ENCODE data around the gene ARHGAP26. TPM values are rescaled to one million over a fixed set of nuclear protein-coding genes. Genes with fewer than 3 reads are reported as not detected.

ARHGAP26 gene
- total RNA-seq, 1 experiment from 2014 or later: 54.3 TPM

- BruUV-seq (replicated peaks): no TSS peak
- no peaks in the 10 kb centered on the region for H3K36me3 Mint-ChIP-seq (ENCODE audit: insufficient read depth, unreplicated experiment)
- DNase-seq (ENCODE audit: unreplicated experiment): peak; percentile 80
- H3K4me3 Mint-ChIP-seq (ENCODE audit: unreplicated experiment): no peak overlapping the region
- CTCF ChIA-PET: interaction anchor here (0.6 to 1.3 kb wide), 5 partner anchors 17 to 1494 kb away, joined by 3 to 5 read pairs (median 4); no protein-coding TSS in a partner anchor
- POLR2A ChIA-PET: interaction anchor here (0.7 to 3.8 kb wide), 23 partner anchors 9 to 416 kb away, joined by 3 to 38 read pairs (median 3); no protein-coding TSS in a partner anchor
- peaks cover 35% of the 10 kb centered on the region for H3K4me1 Mint-ChIP-seq (ENCODE audit: insufficient read depth, unreplicated experiment)
- TF ChIP-seq CTCF (IDR thresholded peaks at IDR 0.05; ENCODE audit: unreplicated experiment): no peak
- no peaks in the 10 kb centered on the region for H3K27me3 Mint-ChIP-seq (ENCODE audit: insufficient read depth, unreplicated experiment)
- peak overlapping the region; percentile 60 for H3K27ac Mint-ChIP-seq (ENCODE audit: low read depth, unreplicated experiment)
- peaks cover 9% of the 10 kb centered on the region for H3K9me3 Mint-ChIP-seq (ENCODE audit: unreplicated experiment)
- intact Hi-C loops (cut with micrococcal nuclease): no loop called here
Observed at GRCh38 chr5:143195491-143195890, 425.3 kb downstream of the ARHGAP26 start.

DNA sequence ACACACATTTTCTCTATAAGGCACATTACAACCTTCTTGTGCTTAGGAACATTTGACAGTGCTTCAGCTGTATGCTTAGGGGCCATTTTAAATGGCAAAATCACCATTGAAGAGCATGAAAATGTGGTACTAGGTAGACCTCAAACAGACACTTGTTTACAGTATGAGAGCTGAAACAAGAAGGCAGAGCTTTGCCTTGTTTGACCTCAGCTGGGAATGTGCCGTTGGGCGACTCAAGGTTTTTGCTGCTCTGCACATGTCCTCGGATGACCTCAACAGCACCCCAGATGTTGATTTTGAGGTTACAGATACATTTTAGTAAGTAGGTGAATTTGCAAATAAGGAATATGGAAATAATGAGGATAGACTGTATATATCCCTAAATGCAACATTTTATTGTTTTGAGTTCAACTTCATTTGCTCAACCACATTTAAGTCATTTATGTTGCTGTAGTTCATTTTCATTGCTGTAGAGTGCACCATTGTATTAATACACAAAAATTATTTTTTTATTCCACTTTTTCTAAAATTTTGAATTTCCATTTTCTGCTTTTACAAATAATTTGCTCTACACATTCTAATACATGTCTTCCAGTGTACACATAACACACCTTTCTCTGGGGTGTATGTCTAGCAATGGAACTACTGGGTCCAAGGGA lies 426.6 kb downstream of the ARHGAP26 start:
- no peak for DNase-seq (ENCODE audit: unreplicated experiment)
- TF ChIP-seq CTCF (IDR thresholded peaks at IDR 0.05; ENCODE audit: unreplicated experiment): no peak
- Mint-ChIP-seq H3K27ac (ENCODE audit: low read depth, unreplicated experiment) (no peak overlapping the region), H3K27me3 (ENCODE audit: insufficient read depth, unreplicated experiment) (no peaks in the 10 kb centered on the region), H3K4me3 (ENCODE audit: unreplicated experiment) (no peak overlapping the region), H3K4me1 (ENCODE audit: insufficient read depth, unreplicated experiment) (peaks cover 47% of the 10 kb centered on the region), H3K36me3 (ENCODE audit: insufficient read depth, unreplicated experiment) (no peaks in the 10 kb centered on the region), H3K9me3 (ENCODE audit: unreplicated experiment) (no peaks in the 10 kb centered on the region)
- ChIA-PET POLR2A (interaction anchor here (0.6 to 3.8 kb wide), 10 partner anchors 9 to 204 kb away, joined by 3 to 38 read pairs (median 9); no protein-coding TSS in a partner anchor), CTCF (interaction anchor here (0.6 to 1.4 kb wide), 5 partner anchors 30 to 1291 kb away, joined by 3 to 5 read pairs (median 3); no protein-coding TSS in a partner anchor)
- intact Hi-C loops (cut with micrococcal nuclease): no loop called here
- no TSS peak for BruUV-seq (replicated peaks)

DNA sequence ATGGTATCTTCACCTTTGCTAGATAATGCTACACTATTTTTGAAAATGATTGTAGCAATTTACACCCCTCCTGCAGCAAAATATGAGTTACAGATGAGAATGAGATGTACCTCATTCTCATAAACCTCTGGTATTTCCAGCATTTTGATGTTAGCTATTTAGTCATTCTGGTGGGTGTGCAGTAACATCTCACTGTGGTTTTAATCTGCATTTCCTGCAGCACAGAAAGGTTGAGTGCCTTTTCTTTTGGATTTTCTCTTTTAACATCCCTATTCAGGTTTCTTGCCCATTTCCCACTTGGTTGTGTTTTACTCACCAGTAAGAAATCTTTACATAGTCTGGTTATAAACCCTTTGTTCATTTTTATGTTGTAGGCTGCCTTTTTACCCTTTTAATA lies 427.1 kb downstream of the ARHGAP26 start:
- Mint-ChIP-seq H3K27ac (ENCODE audit: low read depth, unreplicated experiment) (no peak overlapping the region), H3K4me1 (ENCODE audit: insufficient read depth, unreplicated experiment) (peaks cover 52% of the 10 kb centered on the region), H3K27me3 (ENCODE audit: insufficient read depth, unreplicated experiment) (no peaks in the 10 kb centered on the region), H3K4me3 (ENCODE audit: unreplicated experiment) (no peak overlapping the region), H3K9me3 (ENCODE audit: unreplicated experiment) (no peaks in the 10 kb centered on the region), H3K36me3 (ENCODE audit: insufficient read depth, unreplicated experiment) (no peaks in the 10 kb centered on the region)
- no peak for TF ChIP-seq CTCF (IDR thresholded peaks at IDR 0.05; ENCODE audit: unreplicated experiment)
- intact Hi-C loops (cut with micrococcal nuclease): no loop called here
- CTCF ChIA-PET: interaction anchor here (0.6 to 1.4 kb wide), 2 partner anchors 47 to 163 kb away, joined by 3 to 5 read pairs; no protein-coding TSS in a partner anchor
- DNase-seq (ENCODE audit: unreplicated experiment): no peak
- POLR2A ChIA-PET: interaction anchor here (0.6 to 3.8 kb wide), 4 partner anchors 11 to 55 kb away, joined by 3 to 16 read pairs (median 4); no protein-coding TSS in a partner anchor
- BruUV-seq (replicated peaks): no TSS peak

GRCh38 chr5:143198332-143198731 lies 428.2 kb downstream of the ARHGAP26 start:
- TF ChIP-seq CTCF (IDR thresholded peaks at IDR 0.05; ENCODE audit: unreplicated experiment): no peak
- ChIA-PET POLR2A (interaction anchor here (0.8 to 3.0 kb wide), 6 partner anchors 12 to 198 kb away, joined by 3 to 31 read pairs (median 4); no protein-coding TSS in a partner anchor), CTCF (no interaction called here)
- Mint-ChIP-seq H3K9me3 (ENCODE audit: unreplicated experiment) (no peaks in the 10 kb centered on the region), H3K27ac (ENCODE audit: low read depth, unreplicated experiment) (no peak overlapping the region), H3K4me3 (ENCODE audit: unreplicated experiment) (no peak overlapping the region), H3K27me3 (ENCODE audit: insufficient read depth, unreplicated experiment) (no peaks in the 10 kb centered on the region), H3K4me1 (ENCODE audit: insufficient read depth, unreplicated experiment) (peaks cover 53% of the 10 kb centered on the region), H3K36me3 (ENCODE audit: insufficient read depth, unreplicated experiment) (no peaks in the 10 kb centered on the region)
- intact Hi-C loops (cut with micrococcal nuclease): no loop called here
- BruUV-seq (replicated peaks): no TSS peak
- DNase-seq (ENCODE audit: unreplicated experiment): no peak

All from MCF 10A (cell line).